HG03175 (cell line): ENCODE measurements around the gene EFNB2.

Source experiments
- ATAC-seq: cut with Tn5 transposase; IDR thresholded peaks from one replicate; pipeline ENCODE4 v1.9.1; 2021; ENCODE audit warnings: mild to moderate bottlenecking, moderate library complexity; ENCODE audit not compliant: unreplicated experiment

Gene EFNB2

DNA sequence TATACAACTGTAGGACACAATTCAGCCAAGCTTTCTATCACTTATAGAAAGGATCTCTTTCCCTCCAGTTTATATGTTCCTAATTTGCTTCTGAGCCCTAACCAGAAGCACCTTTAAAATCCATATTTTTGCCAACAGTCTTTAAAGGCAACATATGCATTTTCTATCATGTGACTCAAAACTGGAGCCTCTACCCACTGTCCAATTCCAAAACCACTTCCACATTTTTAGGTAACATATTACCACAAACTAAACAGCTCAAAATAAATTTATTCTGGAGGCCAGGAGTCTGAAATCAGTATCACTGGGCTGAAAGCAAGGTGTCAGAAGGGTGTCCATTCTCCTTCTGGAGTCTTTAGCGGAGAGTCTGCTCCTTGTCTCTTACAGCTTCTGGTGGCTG lies 15.9 kb upstream of the EFNB2 start:
- ATAC-seq, result no peak

- no peak for ATAC-seq
These were observed 15.2 kb upstream of the EFNB2 start for GRCh38 chr13:106550570-106551135.

- ATAC-seq, result no peak
These were observed 12.7 kb upstream of the EFNB2 start for GRCh38 chr13:106548064-106548696.

DNA sequence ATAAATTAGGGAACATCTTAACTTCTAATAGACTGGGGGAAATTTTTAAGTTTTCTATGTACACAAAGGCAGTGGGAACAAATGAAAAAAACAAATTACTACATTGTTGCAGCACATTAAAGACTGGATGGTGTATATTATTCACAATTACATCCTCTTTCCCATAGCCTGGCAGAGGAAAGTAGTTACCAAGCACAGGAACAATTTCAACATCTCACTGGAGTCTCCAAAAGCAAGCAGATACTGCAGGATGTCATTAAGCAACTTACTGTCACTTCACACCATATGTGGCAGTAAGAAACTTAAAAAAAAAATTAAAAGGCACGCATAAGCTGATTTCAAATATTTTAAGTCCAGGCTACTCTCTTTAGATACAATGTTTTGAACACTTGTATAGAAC lies 6.4 kb upstream of the EFNB2 start:
- no peak for ATAC-seq

GRCh38 chr13:106540613-106541012 lies 5.2 kb upstream of the EFNB2 start:
- no peak for ATAC-seq

GRCh38 chr13:106537521-106537920 lies 2.1 kb upstream of the EFNB2 start:
- ATAC-seq, result no peak

GRCh38 chr13:106536244-106537034 lies 977 bp upstream of the EFNB2 start:
- ATAC-seq, result peak; percentile 43

GRCh38 chr13:106534639-106535551 lies 567 bp downstream of the EFNB2 start:
- ATAC-seq, result peak; percentile 21

GRCh38 chr13:106533943-106534638 lies 1.4 kb downstream of the EFNB2 start:
- no peak for ATAC-seq

GRCh38 chr13:106533101-106533942 lies 2.1 kb downstream of the EFNB2 start:
- no peak for ATAC-seq

DNA sequence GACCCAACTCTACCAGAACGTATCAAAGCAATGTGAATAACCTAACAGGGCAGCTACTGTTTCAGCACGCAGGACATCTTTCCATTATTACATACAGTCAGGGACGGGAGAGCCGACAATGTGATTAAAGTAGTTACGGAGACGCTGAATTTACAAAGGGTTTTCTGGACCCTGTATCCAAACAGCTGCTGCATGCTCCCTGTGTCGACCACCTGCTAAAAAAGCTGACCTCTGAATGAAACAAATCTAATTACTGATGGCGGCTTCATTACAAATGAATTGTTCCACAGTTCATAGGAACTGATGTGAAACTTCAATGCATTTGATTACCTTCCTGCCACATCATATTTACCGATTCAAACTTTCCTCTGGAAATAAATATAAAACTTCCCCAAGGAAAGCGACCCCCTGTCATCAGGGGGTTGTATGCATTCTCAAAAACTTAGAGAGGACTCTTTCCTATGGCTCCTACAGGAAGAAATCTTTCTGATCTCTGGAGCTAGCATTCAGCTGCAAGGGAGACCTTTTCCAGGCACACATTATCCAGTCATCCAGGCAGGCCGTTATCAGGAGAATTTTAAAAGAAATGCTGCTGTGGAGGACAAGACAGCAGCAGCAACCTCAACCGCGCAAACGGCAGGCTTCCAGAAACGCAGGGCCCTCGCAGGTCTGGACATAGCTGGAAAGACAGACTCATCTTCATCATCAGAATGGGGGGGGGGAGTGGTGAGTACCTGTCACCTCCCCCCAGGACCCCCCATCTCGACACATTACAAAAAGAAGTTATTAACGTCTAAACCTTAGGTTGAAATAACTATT lies 3.1 kb downstream of the EFNB2 start:
- ATAC-seq, result no peak

- ATAC-seq, result no peak
These were observed 4.4 kb downstream of the EFNB2 start for GRCh38 chr13:106530980-106531481.

DNA sequence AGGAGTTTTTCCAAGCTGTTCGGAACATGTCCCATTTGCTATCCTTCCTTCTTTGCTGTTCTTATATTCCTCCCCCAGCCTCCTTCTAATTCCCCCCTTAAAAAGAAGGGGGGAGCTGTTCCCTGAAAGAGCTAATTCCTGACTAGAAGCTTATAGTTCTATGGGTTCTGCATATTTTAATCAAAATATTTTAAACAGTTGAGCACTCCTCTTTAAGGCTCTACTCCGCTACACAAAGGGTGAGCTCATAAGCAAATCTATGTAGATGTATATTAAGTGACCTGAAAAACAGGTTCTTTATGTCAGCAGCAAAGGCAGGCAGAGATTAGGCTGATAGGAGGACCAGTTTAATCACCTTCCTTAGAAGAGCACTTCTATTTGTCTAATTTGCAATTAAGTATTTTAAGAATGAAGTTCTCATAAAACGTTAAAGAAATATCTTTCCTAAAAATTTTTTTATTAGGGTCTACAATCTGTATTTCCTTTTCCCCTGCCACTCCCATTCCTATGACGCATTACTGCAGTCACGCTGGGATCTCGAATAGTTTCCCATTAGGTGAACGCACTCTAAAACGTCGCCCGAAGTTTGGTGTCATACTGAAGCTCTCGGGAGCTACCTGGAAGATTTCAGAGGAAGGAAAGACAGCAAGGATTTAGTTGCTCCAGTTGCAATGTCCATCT lies 5.2 kb downstream of the EFNB2 start:
- ATAC-seq, result no peak

GRCh38 chr13:106529415-106530170 lies 5.9 kb downstream of the EFNB2 start:
- ATAC-seq, result no peak

DNA sequence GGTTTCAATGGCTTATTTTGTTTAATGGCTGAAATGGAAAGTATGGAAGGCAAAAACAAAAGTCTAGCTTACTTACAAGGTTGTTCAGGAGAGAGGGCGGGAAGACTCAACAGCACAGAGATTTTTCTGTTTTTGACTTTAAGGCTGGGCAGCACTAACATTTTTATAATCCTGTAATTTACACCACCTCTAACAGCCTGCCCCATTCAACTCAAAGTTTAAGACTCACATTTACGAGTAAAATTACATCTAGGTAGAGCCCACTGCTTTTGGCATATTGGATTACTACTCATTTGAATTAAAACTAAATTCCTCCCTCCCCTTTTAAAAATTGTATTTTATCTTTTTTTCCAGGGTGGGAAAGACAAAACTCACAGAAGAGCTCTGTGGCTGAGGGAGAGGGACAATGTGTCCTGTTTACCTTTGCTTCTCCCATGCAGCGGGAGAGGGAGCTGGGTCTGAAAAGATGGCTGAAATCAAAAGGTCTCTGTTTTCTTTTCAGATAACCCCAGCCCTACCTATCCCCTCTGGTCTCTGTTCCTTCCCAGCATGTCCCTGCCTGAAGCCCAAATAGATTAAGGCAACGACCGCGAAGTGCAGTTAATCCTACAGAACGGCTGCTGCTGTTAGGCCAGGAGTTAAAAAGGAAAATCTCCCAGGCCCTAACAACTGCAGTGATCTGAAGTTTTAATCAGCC lies 6.6 kb downstream of the EFNB2 start:
- ATAC-seq, result no peak

GRCh38 chr13:106527826-106528225 lies 7.6 kb downstream of the EFNB2 start:
- no peak for ATAC-seq

- no peak for ATAC-seq
These were observed 8.0 kb downstream of the EFNB2 start for GRCh38 chr13:106527445-106527801.
